Measurements from ENCODE around the gene OBSCN. TPM values are rescaled to one million over a fixed set of nuclear protein-coding genes. Genes with fewer than 3 reads are reported as not detected.

OBSCN gene
- total RNA-seq, 1 experiment from 2014 or later: 14.3 TPM

DNA sequence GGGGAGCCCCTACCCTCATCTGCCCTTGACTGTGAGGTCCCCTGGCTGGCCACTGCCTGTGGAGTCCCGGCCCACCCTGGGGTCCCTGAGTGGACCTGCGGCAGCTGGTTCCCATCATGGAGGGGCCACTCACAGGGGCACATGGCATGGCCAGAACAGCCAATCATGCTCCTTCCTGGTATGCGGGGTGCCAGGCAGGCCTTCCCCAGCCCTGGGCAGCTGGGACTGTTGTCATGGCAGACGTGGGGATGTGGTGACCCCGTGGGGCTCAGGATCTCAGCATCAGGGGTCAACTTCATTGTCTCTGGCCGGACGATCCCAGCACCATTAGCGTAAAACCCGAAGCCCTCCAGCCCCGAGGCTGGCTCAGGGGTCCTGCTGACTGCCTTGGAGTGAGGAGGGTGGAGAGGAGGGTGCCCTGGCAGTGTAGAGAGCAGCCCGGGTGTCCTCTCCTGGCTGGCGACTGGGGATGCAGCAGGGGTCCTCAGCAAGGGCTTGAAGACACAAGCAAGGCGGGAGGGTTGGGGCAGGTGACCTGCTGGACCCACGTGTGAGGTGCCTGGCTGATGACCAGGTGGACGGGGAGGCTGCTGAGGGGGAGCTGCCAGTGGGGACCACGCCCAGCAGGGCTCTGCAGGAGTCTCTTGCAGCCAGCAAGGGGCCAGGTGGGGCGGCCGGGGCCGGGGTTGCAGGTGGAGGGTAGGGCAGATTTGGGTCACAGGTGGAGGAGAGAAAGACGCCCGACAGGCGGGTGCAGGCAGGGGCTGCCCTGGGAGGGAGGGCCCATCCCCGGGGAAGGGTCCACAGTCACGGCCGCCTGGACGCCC is 153.7 kb downstream of the OBSCN start:
- no peak for DNase-seq (ENCODE audit: extremely low read depth, low read depth)

DNA sequence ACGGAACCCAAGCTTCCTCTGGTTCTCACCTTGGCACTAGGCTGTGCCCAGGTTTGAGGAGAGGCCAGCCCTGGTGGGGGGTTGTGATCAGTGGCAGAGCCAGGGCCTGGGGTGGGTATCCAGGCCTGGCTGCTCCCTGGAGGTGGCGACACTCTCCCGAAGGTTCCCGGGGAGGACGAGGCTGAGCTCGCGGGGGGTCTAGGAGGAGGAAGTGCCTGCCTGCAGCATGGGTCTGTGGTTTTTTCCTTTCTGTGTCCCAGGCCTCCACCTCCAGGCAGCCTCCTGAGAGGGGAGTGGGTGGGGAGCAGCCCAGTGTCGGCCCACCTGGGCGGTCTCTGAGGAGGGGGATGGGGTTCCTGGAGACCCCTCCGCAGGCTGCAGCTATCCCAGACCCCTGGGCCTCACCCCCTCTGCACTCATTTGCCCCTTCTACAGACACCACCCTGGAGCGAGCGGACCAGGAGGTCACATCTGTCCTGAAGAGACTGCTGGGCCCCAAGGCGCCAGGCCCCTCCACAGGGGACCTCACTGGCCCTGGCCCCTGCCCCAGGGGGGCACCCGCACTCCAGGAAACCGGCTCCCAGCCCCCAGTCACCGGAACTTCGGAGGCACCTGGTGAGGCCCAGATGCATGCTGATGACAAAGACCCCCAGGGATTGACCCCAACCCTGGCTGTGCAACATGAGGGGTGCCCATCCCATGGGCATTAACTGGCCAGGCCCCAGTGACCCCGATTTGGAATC is 154.5 kb downstream of the OBSCN start:
- no peak for DNase-seq (ENCODE audit: extremely low read depth, low read depth)

DNA sequence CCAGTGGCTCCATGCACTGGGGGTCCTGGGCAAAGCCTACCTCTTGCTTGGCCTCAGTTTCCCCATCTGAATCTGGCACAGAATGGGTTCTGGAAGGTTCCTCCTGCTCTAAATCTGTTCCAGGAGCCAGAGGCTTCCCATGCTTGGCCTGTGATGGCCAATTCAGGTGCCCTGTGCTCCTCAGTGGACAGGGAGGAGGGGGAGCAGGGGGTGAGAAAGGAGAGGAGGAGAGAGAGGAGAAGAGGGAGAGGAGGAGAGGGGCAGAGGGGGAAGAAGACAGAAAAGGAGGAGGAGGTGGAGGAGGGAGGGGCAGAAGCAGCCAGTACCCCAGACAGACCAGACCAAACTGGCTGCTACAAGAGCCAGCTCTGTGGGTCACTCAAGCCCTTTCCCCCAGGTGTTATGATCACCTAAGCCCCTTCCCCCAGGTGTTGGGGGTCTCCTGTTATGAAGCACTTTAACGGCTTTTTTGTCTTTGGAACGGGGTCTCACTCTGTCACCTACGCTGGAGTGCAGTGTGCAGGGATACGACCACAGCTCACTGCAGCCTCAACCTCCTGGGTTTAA is 155.1 kb downstream of the OBSCN start:
- no peak for DNase-seq (ENCODE audit: extremely low read depth, low read depth)

DNA sequence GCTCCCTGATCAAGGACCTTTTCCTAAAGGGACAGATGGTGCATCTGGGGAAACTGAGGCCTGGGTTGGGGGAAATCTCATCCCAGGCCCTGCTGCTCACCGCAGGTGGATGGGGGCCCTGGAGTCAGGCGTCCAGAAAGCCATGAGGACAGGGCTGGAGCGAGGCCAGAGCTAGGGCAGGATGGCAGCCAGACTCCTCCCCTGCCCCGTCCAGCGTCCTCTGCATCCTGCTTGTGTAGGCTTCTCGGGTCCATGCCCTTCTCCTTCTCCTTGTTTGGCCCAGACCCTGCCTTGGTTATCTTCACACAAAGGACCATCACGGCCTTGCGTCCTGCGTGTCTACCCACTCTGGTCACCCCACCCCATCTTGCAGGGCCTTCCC is 155.8 kb downstream of the OBSCN start:
- DNase-seq (ENCODE audit: extremely low read depth, low read depth): no peak

DNA sequence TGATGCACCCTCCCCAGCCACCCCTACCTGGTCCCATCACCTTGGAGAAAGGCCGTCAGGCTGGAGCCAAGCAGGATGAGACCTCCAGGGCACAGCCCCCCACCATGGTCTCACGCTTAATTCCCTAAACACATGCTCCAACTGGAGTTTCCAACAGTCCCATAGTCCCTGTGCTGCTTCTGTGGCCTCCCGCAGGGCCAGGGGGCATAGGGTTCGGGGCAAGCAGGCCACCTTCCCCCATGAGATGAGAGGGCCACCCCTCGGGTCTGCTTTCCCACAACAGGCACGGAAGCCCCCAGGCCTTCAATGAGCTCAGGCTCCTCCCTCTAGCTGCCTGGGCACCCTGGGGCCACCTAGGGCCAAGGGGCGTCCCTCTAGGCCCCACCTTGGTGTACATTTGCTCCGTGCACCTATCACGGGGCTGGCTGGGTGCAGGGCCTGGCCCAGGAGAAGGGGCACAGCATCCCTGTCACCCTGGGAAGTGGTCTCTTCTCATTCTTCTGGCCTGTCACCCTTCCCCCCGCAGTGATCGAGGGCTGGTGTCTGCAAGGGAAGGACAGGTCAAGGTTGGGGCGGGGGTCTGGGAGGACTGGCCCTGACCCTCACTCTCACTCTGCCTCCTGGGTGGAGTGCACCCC is 156.3 kb downstream of the OBSCN start:
- DNase-seq (ENCODE audit: extremely low read depth, low read depth): no peak

DNA sequence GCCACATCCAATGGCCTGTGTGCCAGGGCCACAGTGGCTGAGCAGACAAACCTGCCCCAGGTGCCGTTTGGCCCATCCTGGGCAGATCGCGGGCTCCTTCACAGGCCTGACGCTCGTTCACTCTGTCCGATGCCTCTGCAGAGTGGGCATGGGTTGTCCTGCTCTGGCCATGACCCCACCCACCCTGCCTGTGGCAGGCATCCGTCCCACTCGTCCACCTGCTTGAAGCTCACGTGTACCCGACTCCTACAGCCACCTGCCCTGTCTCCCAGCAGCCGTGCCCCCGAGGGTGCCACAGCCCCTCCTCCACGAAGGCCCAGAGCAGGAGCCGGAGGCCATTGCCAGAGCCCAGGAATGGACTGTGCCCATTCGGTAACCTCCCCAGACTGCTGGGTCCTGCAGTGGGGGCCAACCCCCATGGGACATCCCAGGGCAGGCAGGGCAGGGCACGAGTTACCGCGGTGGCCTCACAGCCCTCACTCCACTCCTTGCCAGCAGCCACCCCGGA is 156.9 kb downstream of the OBSCN start:
- DNase-seq (ENCODE audit: extremely low read depth, low read depth): no peak

DNA sequence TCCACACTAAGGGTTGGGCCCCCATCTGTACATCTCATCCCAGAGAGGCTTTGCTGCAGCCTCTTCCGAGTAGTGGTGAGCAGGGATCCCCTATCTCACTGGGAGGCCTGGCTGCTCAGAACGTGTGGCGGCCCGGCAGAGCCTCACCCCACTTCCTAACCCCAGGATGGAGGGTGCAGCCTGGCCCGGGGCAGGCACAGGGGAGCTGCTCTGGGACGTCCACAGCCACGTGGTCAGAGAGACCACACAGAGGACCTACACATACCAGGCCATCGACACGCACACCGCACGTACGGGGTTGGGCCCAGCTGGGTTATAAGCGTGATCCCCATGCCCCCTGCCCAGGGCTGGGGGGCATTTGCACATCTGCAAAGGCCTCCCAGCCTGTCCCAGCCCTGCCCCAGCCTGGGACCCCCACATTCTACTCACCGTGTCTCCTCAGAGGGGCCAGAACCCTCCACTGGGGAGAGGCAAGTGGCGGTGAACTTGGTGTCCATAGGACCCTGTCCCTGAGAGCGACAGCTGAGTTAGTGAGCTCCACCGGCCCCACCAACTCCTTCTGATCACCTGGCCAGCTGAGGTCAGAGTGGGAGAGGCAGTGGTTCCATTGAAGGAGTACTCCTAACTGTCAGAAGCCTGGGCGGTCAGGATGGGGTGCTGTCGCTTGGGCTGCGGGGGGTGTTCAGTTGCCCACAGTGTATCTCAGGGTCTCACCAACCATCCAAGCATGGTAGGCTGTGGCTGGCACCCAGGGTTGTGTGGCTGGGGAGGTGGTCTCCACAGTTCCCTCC is 157.6 kb downstream of the OBSCN start:
- DNase-seq (ENCODE audit: extremely low read depth, low read depth): no peak

DNA sequence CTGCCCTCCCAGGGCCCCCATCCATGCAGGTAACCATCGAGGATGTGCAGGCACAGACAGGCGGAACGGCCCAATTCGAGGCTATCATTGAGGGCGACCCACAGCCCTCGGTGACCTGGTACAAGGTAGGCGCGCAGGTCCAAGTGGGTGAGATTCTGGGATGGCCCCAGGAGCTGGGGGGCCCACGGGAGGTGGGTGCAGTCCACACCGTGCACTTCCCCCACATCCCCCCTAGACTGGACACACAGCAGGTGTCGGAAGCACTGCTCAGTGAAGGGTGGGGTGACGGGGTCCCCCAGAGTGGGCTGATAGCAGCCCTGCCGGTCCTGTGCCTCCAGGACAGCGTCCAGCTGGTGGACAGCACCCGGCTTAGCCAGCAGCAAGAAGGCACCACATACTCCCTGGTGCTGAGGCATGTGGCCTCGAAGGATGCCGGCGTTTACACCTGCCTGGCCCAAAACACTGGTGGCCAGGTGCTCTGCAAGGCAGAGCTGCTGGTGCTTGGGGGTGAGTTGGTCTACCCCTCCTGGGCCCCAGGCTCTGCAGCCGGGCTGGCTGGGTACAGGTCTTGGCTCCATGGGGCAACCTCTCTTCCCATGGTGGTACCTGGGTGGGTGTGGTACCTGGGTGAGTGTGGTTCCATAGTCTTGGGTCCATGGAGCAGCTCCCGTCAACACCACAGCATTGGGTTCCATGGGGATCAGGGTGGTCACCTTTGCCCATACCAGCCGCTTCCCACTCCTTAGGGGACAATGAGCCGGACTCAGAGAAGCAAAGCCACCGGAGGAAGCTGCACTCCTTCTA is 158.4 kb downstream of the OBSCN start:
- DNase-seq (ENCODE audit: extremely low read depth, low read depth): no peak

DNA sequence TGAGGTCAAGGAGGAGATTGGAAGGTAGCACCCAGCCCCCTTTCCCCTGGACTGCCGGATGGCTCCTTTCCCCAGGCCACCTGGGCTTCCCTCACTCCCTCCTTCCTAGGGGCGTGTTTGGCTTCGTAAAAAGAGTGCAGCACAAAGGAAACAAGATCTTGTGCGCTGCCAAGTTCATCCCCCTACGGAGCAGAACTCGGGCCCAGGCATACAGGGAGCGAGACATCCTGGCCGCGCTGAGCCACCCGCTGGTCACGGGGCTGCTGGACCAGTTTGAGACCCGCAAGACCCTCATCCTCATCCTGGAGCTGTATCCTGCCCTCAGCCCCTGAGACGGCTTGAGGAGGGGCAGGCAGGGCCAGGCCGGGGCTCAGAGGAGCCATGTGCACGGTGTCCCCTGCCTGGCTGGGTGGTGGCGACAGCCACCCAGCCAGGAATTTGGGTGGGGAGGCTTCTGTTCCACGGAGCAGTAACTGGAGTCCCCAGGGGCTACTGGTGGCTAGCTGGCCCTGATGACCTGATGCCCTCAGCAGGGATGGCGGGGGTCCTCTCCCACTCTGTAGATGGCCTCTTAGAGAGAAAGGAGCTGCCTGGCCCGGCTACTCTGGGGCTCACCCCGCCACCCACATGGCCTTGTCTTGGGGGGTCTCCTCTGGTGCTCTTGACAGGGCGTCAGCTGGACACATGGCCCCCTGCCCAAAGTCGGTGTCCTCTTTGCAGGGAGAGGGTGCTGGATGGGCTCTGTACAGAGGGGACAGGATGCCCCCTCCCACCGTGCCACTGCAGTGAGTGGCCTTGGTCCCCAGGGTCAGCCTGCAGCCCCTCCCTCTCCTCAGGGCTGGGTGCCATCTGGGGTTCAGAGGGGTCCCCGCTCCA is 159.3 kb downstream of the OBSCN start:
- DNase-seq (ENCODE audit: extremely low read depth, low read depth): no peak

DNA sequence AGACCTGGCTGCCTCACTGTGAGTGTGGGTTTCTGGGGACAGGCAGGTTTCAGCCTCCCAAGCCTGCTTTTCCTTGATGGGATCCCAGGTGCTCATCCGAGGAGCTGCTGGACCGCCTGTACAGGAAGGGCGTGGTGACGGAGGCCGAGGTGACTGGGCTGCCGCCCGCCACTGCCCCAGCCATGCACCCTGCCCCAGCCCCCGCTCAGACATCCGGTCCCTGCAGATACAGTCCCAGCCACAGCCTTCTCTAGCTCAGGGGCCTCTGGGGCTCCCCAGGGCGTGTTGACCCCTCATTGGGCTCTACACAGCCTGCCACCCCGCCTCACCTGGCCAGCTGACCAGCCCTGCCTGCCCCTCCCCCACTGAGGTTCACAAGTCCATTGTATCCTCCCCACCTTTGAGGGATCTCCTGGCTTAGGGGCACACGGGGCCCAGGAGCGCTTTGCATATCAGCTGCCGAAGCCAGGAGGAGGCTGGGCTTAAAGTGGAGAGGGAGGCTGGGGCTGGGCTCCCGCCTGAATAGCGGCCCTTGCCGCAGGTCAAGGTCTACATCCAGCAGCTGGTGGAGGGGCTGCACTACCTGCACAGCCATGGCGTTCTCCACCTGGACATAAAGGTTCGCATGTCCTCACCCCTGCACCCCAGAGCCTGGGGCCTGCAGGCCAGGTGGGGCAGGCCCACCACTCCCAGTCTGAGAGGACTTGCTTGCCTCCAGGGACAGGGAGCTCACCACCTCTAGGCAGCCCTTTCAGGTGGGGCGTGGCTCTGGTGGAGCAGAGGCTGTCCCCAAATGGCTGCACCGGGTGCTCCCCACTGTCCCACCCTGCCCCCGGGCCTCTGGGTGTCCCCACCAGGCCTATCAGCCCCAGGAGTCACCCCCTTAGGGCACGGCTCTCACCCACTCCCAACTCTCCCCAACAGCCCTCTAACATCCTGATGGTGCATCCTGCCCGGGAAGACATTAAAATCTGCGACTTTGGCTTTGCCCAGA is 160.3 kb downstream of the OBSCN start:
- DNase-seq (ENCODE audit: extremely low read depth, low read depth): no peak

DNA sequence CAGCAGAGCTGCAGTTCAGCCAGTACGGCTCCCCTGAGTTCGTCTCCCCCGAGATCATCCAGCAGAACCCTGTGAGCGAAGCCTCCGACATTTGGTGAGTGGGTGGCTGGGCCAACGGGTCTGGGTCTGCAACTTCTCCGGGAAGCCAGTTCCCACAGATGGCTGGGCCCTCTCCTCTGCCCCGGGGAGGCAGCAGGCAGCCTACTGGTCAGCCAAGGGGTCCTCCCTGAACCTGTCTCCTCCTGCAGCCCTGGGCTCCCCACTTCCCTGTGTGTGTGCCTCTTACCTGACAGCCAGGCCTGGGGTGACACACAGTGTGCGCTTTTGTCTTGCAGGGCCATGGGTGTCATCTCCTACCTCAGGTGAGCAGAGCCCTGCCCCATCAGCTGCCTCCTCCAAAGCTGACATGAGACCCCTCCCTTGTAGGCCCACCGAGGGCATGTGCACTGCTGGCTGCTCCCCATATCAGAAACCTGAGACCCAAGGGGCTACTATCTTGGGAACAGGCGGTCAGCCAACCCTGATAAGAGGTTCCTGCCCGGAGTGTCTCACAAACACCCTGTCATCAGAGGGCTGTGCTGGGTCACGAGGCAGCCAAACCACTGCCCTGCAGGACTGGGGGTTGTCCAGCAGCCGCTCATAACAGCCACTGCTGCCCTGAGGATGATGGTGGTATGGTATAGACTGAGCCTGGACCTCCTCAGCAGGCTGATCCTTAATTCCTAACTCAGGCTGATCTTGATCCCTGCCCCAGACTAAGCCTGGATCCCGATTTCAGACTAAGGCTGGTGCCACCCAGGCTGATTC is 161.2 kb downstream of the OBSCN start:
- no peak for DNase-seq (ENCODE audit: extremely low read depth, low read depth)

DNA sequence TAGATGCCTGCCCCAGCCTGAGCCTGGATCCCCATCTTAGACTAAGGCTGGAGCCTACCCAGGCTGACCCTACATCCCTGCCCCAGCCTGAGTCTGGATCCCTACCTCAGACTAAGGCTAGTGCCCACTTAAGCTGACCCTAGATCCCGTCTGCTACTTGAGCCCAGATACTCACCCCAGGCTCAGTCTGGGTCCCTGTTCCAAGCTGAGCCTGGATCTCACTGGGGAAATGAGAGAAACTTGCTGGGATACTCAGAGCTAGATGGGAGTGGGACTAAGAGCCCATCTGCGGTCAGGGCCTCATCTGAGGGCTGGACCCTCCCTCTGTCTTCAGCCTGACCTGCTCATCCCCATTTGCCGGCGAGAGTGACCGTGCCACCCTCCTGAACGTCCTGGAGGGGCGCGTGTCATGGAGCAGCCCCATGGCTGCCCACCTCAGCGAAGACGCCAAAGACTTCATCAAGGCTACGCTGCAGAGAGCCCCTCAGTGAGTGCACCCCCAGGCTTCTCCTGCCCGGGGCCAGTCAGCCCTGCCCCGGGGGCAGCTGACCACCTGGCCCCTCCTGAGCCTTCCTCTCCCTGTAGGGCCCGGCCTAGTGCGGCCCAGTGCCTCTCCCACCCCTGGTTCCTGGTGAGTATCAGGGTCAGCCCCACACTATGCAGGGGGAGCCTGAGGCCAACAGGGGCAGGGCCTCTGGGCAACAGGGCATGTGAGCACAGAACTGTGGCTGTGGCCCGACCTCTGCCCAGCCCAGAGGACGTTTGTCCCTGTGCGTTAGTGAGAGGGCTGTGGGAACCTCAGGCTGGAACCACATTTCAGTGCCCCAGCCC is 162.0 kb downstream of the OBSCN start:
- DNase-seq (ENCODE audit: extremely low read depth, low read depth): no peak

DNA sequence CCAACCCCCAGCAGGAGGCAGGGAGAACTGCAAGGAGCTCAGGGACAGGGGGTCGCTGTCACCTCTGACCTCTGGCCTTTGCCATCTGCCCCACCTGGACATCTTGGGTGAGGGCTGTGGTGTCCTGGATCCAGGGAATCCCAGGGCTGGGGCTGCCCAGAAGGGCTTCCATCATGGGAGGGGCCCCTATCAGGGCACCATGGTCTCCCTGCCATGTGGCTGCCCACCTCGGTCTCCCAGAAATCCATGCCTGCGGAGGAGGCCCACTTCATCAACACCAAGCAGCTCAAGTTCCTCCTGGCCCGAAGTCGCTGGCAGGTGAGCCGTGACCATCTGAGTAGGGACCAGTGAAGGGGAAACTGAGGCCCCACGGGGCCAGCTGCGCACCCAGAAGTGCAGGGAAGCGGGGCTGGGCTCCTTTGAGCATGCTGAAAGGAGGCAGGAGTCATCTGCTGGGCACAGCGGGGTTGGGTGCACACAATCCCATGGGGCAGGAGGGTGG is 162.6 kb downstream of the OBSCN start:
- DNase-seq (ENCODE audit: extremely low read depth, low read depth): no peak

DNA sequence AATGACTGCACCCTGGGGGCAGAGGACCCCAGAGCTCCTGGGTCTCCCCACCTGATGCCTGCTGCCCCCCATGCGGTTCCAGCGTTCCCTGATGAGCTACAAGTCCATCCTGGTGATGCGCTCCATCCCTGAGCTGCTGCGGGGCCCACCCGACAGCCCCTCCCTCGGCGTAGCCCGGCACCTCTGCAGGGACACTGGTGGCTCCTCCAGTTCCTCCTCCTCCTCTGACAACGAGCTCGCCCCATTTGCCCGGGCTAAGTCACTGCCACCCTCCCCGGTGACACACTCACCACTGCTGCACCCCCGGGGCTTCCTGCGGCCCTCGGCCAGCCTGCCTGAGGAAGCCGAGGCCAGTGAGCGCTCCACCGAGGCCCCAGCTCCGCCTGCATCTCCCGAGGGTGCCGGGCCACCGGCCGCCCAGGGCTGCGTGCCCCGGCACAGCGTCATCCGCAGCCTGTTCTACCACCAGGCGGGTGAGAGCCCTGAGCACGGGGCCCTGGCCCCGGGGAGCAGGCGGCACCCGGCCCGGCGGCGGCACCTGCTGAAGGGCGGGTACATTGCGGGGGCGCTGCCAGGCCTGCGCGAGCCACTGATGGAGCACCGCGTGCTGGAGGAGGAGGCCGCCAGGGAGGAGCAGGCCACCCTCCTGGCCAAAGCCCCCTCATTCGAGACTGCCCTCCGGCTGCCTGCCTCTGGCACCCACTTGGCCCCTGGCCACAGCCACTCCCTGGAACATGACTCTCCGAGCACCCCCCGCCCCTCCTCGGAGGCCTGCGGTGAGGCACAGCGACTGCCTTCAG is 163.3 kb downstream of the OBSCN start:
- DNase-seq (ENCODE audit: extremely low read depth, low read depth): no peak
